GM12878 (cell line): Measurements from ENCODE around the gene TMPRSS13. TPM values are rescaled to one million over a fixed set of nuclear protein-coding genes. Genes with fewer than 3 reads are reported as not detected.

Experiments used
- ATAC-seq: fragments of 200-7000 bp; cut with Tn5 transposase; 3 replicates; pipeline ENCODE4 v1.9.1; 2020; ENCODE audit warnings: mild to moderate bottlenecking, moderate library complexity
- BruUV-seq: library from RNA; stranded (reverse); fragments of 400-500 nt; replicated peaks from 2 replicates; lab custom pipeline; 2021; lab: Mats Ljungman, UMichigan
- CTCF ChIA-PET: fragments of 300-600 bp; sonication (Branson Sonifier 250); formaldehyde crosslinking; extraction: SDS; loops from one replicate; lab custom pipeline; 2021; ENCODE audit warnings: inconsistent platforms; lab: Yijun Ruan, JAX
- POLR2A ChIA-PET: fragments of 350-600 bp; formaldehyde crosslinking; extraction: SDS; loops from one replicate; lab custom pipeline; 2021; ENCODE audit warnings: inconsistent platforms; lab: Charles Lee
- RAD21 ChIA-PET: fragments of 300-600 bp; sonication (Branson Sonifier 250); formaldehyde crosslinking; loops from one replicate; lab custom pipeline; 2023; ENCODE audit warnings: antibody characterized with exemption; ENCODE audit not compliant: unreplicated experiment; lab: Charles Lee
- SMC1A ChIA-PET: fragments of 300-600 bp; sonication (Branson Sonifier 250); formaldehyde crosslinking; loops from one replicate; lab custom pipeline; 2023; ENCODE audit not compliant: unreplicated experiment, uncharacterized antibody; lab: Charles Lee
- DNase-seq: peaks from one replicate; pipeline ENCODE4 v3.0.0-alpha.2; 2011; ENCODE audit warnings: low read depth, low spot score
- FAIRE-seq: peaks from 3 replicates; lab custom pipeline; 2011; peaks lifted over from hg19 to GRCh38; lab: Jason Lieb, UNC
- H2AFZ ChIP-seq: 2 replicates; pipeline ENCODE4 v1.6.0; 2011; ENCODE audit warnings: low read depth, low read length, control low read depth; ENCODE audit not compliant: control insufficient read depth
- H3K27ac ChIP-seq: 2 replicates; pipeline ENCODE4 v1.5.1; 2011; ENCODE audit warnings: control low read depth; ENCODE audit not compliant: control insufficient read depth, insufficient read depth
- H3K27me3 ChIP-seq, 2 experiments: replicated peaks in 1 of 2; 2 replicates each; pipeline versions ENCODE4 v1.6.0 to v1.6.1; 2011; ENCODE audit warnings: low read length in 1 of 2; ENCODE audit not compliant: control insufficient read depth in 2 of 2, insufficient read depth in 2 of 2
- H3K36me3 ChIP-seq, 2 experiments: 2 replicates each; pipeline ENCODE4 v1.5.1; 2011; ENCODE audit warnings: low read length in 1 of 2; ENCODE audit not compliant: control insufficient read depth in 2 of 2, insufficient read depth in 2 of 2
- H3K4me1 ChIP-seq: 2 replicates; pipeline ENCODE4 v1.6.1; 2011; ENCODE audit warnings: mild to moderate bottlenecking, low read length, moderate library complexity, mixed read lengths; ENCODE audit not compliant: control insufficient read depth, insufficient read depth
- H3K4me2 ChIP-seq: 2 replicates; pipeline ENCODE4 v1.6.0; 2011; ENCODE audit warnings: control low read depth; ENCODE audit not compliant: control insufficient read depth, insufficient read depth
- H3K4me3 ChIP-seq: fragments of 200-600 bp; sonication (generic); 2 replicates; pipeline ENCODE4 v1.5.1; 2016
- H3K79me2 ChIP-seq: 2 replicates; pipeline ENCODE4 v1.6.0; 2011; ENCODE audit warnings: low read length; ENCODE audit not compliant: control insufficient read depth, insufficient read depth
- H3K9ac ChIP-seq: 2 replicates; pipeline ENCODE4 v1.8.0; 2011; ENCODE audit warnings: low read length, control low read depth, mixed read lengths; ENCODE audit not compliant: control insufficient read depth, insufficient read depth
- H3K9me3 ChIP-seq: replicated peaks from 3 replicates; pipeline ENCODE4 v1.5.1; 2011; ENCODE audit warnings: mild to moderate bottlenecking, low read length; ENCODE audit not compliant: control insufficient read depth, insufficient read depth
- H4K20me1 ChIP-seq: 2 replicates; pipeline ENCODE4 v1.6.0; 2011; ENCODE audit not compliant: control insufficient read depth, insufficient read depth
- ATF7 ChIP-seq: fragments of 450-650 bp; IDR thresholded peaks from 2 replicates; pipeline ENCODE4 v1.6.1; 2016; ENCODE audit warnings: low read depth, mild to moderate bottlenecking
- EGR1 ChIP-seq, 2 experiments: IDR thresholded peaks; 1 replicate in 1 of 2; 2 replicates in 1 of 2; pipeline ENCODE4 v1.6.1; 2011 to 2012; ENCODE audit warnings: low read depth in 2 of 2, low read length in 2 of 2, borderline replicate concordance in 1 of 2, mild to moderate bottlenecking in 1 of 2, moderate library complexity in 1 of 2
- FOXM1 ChIP-seq: IDR thresholded peaks from 2 replicates; pipeline ENCODE4 v1.6.1; 2012; ENCODE audit warnings: low read depth, mild to moderate bottlenecking, inconsistent platforms, low read length, moderate library complexity
- MEF2B ChIP-seq: fragments of 450-650 bp; IDR thresholded peaks from 2 replicates; pipeline ENCODE4 v1.6.1; 2018; ENCODE audit warnings: mild to moderate bottlenecking, moderate library complexity; ENCODE audit not compliant: partially characterized antibody, poor library complexity, severe bottlenecking
- NBN ChIP-seq: fragments of 450-650 bp; IDR thresholded peaks from 2 replicates; pipeline ENCODE4 v1.6.1; 2016
- PML ChIP-seq: IDR thresholded peaks from 2 replicates; pipeline ENCODE4 v1.6.1; 2012; ENCODE audit warnings: low read length, inconsistent platforms
- RUNX3 ChIP-seq: IDR thresholded peaks from 2 replicates; pipeline ENCODE4 v1.6.1; 2012; ENCODE audit warnings: low read length, inconsistent platforms
- SREBF1 ChIP-seq: IDR thresholded peaks from 2 replicates; pipeline ENCODE4 v1.6.1; 2012; ENCODE audit warnings: mild to moderate bottlenecking, low read length
- STAT3 ChIP-seq: IDR thresholded peaks from 2 replicates; pipeline ENCODE4 v1.6.1; 2011; ENCODE audit warnings: low read depth, low read length, improper control_type of control experiment
- WRNIP1 ChIP-seq: IDR thresholded peaks from 2 replicates; pipeline ENCODE4 v1.6.1; 2011; ENCODE audit warnings: low read depth, low read length, improper control_type of control experiment, borderline replicate concordance
- YBX1 ChIP-seq: fragments of 450-650 bp; IDR thresholded peaks from 2 replicates; pipeline ENCODE4 v1.6.1; 2016; ENCODE audit warnings: antibody characterized with exemption
- ZBED1 ChIP-seq: IDR thresholded peaks from 2 replicates; pipeline ENCODE4 v1.6.1; 2016; ENCODE audit warnings: borderline replicate concordance
- ZNF207 ChIP-seq: fragments of 450-650 bp; IDR thresholded peaks from 2 replicates; pipeline ENCODE4 v1.6.1; 2014; ENCODE audit warnings: antibody characterized with exemption, mild to moderate bottlenecking, borderline replicate concordance
- ZSCAN29 ChIP-seq: fragments of 450-650 bp; IDR thresholded peaks from 2 replicates; pipeline ENCODE4 v1.6.1; 2017; ENCODE audit warnings: mild to moderate bottlenecking, moderate library complexity
- WGBS: methylation state at CpG from one replicate; pipeline ENCODE4 v1.1.6; 2016; ENCODE audit warnings: low lambda C conversion rate; ENCODE audit not compliant: insufficient replicate concordance, insufficient coverage; ENCODE audit errors: missing lambda C conversion rate; 5-methylcytosine and 5-hydroxymethylcytosine counted together
- in situ Hi-C: fragments of 300-500 bp; cut with MboI; formaldehyde crosslinking; loops from 9 replicates; pipeline ENCODE4 v1.14.3; 2018; ENCODE audit warnings: mixed read lengths
- intact Hi-C: fragments of 100-400 bp; cut with micrococcal nuclease; formaldehyde crosslinking; loops from one replicate; pipeline ENCODE4 v1.14.2; 2022; ENCODE audit not compliant: unreplicated experiment
- polyA plus RNA-seq, 11 experiments: library from polyadenylated mRNA; depleted of rRNA in 4 of 11; unstranded in 6 of 11; stranded (reverse) in 5 of 11; fragments of >200 nt; fragmentation: Nextera tagmentation in 4 of 11; fragmentation: Illumina TruSeq in 1 of 11; extraction: Ambion mirVana in 4 of 11; extraction: Trizol in 1 of 11; gene quantifications; 1 replicate in 1 of 11; 2 replicates in 10 of 11; pipeline versions ENCODE4 v1.2.1 to v1.2.3, GENCODE V29; 2011 to 2016; ENCODE audit warnings: inconsistent platforms in 2 of 11, missing spikeins in 2 of 11, low read depth in 1 of 11
- total RNA-seq, 4 experiments: library from RNA; depleted of rRNA in 3 of 4; stranded (reverse); fragments of >200 nt in 3 of 4; fragmentation: Illumina TruSeq in 1 of 4; extraction: Trizol in 1 of 4; gene quantifications; 2 replicates each; pipeline versions ENCODE4 v1.2.1 to v1.2.3, GENCODE V29; 2013 to 2021
- TF ChIP-seq, protein P1 (sequence below): IDR thresholded peaks from 2 replicates; pipeline ENCODE4 v1.6.1; 2012; ENCODE audit warnings: low read depth, low read length, improper control_type of control experiment
- TF ChIP-seq, protein P2 (sequence below): fragments of 450-650 bp; IDR thresholded peaks from 2 replicates; pipeline ENCODE4 v1.6.1; 2014; ENCODE audit warnings: mild to moderate bottlenecking
- TF ChIP-seq, protein P3 (sequence below): fragments of 450-650 bp; IDR thresholded peaks from 2 replicates; pipeline ENCODE4 v1.6.1; 2016; ENCODE audit warnings: mild to moderate bottlenecking

TMPRSS13 gene
- total and polyA plus RNA-seq, 10 of the 15 experiments (the other 5 are each of a cell fraction or from before 2014, with no cell fraction given) = 0.05 to 0.50 (median 0.26) TPM; not detected in 2

DNA sequence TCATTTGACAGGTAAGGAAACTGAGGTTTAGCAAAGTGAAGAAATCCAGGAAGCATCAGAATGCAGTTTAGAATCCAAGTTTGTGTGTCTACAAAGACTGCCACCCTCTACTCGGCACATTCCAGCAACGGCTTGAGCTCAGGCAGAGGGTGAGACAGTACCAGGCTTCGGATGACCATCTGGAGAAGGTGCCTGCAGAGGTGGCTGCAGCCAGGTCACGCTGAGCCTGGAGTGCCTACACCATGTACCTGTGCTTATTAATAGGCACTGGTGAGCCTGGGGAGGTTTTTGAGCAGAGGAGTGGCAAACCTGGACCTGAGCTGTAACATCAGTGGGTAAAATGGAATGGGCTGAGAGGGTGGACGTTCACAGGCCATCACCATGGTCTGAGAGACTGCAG is 57.4 kb downstream of the TMPRSS13 start (continued):
- TF ChIP-seq, protein P1, sequence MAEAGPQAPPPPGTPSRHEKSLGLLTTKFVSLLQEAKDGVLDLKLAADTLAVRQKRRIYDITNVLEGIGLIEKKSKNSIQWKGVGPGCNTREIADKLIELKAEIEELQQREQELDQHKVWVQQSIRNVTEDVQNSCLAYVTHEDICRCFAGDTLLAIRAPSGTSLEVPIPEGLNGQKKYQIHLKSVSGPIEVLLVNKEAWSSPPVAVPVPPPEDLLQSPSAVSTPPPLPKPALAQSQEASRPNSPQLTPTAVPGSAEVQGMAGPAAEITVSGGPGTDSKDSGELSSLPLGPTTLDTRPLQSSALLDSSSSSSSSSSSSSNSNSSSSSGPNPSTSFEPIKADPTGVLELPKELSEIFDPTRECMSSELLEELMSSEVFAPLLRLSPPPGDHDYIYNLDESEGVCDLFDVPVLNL = no peak
- TF ChIP-seq EGR1 (IDR thresholded peaks at IDR 0.05; ENCODE audit: borderline replicate concordance in 1 of 2, low read depth in 2 of 2, low read length in 2 of 2) = no peak

DNA sequence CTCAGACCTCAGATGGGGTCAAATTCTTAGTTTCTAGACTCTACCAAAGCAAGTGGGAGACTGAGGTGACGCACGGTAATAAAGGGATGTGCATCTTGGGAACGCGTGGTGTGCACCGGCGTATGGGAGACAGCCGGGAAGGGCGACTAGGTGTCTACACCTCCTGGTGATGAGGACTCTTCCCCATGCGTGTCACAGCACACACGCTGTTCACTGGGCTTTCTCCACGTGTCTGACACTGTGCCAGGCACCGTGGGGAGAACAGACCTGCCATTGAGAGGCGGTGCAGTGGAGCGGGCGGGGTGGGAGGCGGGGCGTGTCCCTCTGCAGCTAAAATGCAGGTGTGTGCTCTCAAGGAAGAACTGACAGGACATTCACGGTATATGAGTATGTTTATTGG is 58.0 kb downstream of the TMPRSS13 start:
- Histone ChIP-seq H3K4me1 (no peaks in the 10 kb centered on the region), H3K4me2 (no peak overlapping the region), H3K9ac (no peak overlapping the region), H3K9me3 (no peaks in the 10 kb centered on the region), H2AFZ (no peak overlapping the region), H3K4me3 (no peak overlapping the region), H3K79me2 (no peaks in the 10 kb centered on the region), H4K20me1 (no peaks in the 10 kb centered on the region), H3K27me3 (peaks cover 9% of the 10 kb centered on the region in 2 experiments), H3K36me3 (no peaks in the 10 kb centered on the region), H3K27ac (no peak overlapping the region)
- no TSS peak for BruUV-seq
- SMC1A ChIA-PET = no interaction called here
- CTCF ChIA-PET = interaction anchor here (1.7 kb wide), 2 partner anchors 21 to 182 kb away, joined by 4 to 5 read pairs; no protein-coding TSS in a partner anchor
- POLR2A ChIA-PET = no interaction called here
- in situ Hi-C loops = no loop called here
- DNase-seq = no peak
- intact Hi-C loops = no loop called here
- ATAC-seq = no peak
- 57% methylated on average over 18 of the region's 18 CpGs for WGBS
- FAIRE-seq = no peak
- no peak for TF ChIP-seq WRNIP1
- TF ChIP-seq, protein P2, sequence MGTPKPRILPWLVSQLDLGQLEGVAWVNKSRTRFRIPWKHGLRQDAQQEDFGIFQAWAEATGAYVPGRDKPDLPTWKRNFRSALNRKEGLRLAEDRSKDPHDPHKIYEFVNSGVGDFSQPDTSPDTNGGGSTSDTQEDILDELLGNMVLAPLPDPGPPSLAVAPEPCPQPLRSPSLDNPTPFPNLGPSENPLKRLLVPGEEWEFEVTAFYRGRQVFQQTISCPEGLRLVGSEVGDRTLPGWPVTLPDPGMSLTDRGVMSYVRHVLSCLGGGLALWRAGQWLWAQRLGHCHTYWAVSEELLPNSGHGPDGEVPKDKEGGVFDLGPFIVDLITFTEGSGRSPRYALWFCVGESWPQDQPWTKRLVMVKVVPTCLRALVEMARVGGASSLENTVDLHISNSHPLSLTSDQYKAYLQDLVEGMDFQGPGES = no peak
- TF ChIP-seq PML = no peak
- TF ChIP-seq, protein P3, sequence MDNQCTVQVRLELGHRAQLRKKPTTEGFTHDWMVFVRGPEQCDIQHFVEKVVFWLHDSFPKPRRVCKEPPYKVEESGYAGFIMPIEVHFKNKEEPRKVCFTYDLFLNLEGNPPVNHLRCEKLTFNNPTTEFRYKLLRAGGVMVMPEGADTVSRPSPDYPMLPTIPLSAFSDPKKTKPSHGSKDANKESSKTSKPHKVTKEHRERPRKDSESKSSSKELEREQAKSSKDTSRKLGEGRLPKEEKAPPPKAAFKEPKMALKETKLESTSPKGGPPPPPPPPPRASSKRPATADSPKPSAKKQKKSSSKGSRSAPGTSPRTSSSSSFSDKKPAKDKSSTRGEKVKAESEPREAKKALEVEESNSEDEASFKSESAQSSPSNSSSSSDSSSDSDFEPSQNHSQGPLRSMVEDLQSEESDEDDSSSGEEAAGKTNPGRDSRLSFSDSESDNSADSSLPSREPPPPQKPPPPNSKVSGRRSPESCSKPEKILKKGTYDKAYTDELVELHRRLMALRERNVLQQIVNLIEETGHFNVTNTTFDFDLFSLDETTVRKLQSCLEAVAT = no peak
- TF ChIP-seq ZBED1 = no peak
- no peak for TF ChIP-seq NBN
- no peak for TF ChIP-seq YBX1
- no peak for TF ChIP-seq FOXM1
- TF ChIP-seq ATF7 = no peak
- no peak for TF ChIP-seq RUNX3
- no peak for TF ChIP-seq ZNF207
- no peak for TF ChIP-seq SREBF1
- no peak for TF ChIP-seq MEF2B
- no peak for TF ChIP-seq STAT3
- TF ChIP-seq ZSCAN29 = no peak
- RAD21 ChIA-PET = no interaction called here
